Lower lobe of right lung (tissue), 2 donors: ENCODE data around the gene ENTPD8. TPM values are rescaled to one million over a fixed set of nuclear protein-coding genes. Genes with fewer than 3 reads are reported as not detected.

ENCODE experiments used
- ATAC-seq, 2 donors: fragments of 200-7000 bp; cut with Tn5 transposase; one replicate each; pipeline ENCODE4 v1.9.1; 2020 to 2022; ENCODE audit warnings: mild to moderate bottlenecking in 2 of 2, moderate library complexity in 2 of 2
- DNase-seq: peaks from one replicate; pipeline ENCODE4 v3.0.0-alpha.2; 2020
- H3K27ac ChIP-seq: fragments of 200-600 bp; one replicate; pipeline ENCODE4 v1.8.0; 2022
- H3K27me3 ChIP-seq: fragments of 200-600 bp; one replicate; pipeline ENCODE4 v1.8.0; 2022; ENCODE audit warnings: low read depth
- H3K36me3 ChIP-seq: fragments of 200-600 bp; one replicate; pipeline ENCODE4 v1.8.0; 2022; ENCODE audit warnings: mild to moderate bottlenecking
- H3K4me1 ChIP-seq: fragments of 200-600 bp; one replicate; pipeline ENCODE4 v1.8.0; 2022
- H3K4me3 ChIP-seq: fragments of 200-600 bp; one replicate; pipeline ENCODE4 v1.8.0; 2022; ENCODE audit warnings: mild to moderate bottlenecking
- H3K9me3 ChIP-seq: fragments of 200-600 bp; one replicate; pipeline ENCODE4 v1.8.0; 2022
- intact Hi-C: fragments of 100-400 bp; cut with DNase I; formaldehyde crosslinking; loops from one replicate; pipeline ENCODE4 v1.11.0; 2022
- total RNA-seq: library from RNA; stranded (reverse); fragmentation: NEBNext Ultra II Directional; extraction: Animal tissue kit (Norgen Biotek cat#: 25700); gene quantifications from one replicate; pipeline ENCODE4 v1.2.1, GENCODE V29; 2021
- TF ChIP-seq, protein P1 (sequence below): fragments of 200-600 bp; IDR thresholded peaks from one replicate; pipeline ENCODE4 v1.8.0; 2022; ENCODE audit warnings: antibody characterized with exemption, mild to moderate bottlenecking
- donor health status: DM: no; HTN: yes; CAD: no; lungs with severe emphysema.

The ENTPD8 gene
- total RNA-seq, 1 donor from 2014 or later: 0.15 TPM

DNA sequence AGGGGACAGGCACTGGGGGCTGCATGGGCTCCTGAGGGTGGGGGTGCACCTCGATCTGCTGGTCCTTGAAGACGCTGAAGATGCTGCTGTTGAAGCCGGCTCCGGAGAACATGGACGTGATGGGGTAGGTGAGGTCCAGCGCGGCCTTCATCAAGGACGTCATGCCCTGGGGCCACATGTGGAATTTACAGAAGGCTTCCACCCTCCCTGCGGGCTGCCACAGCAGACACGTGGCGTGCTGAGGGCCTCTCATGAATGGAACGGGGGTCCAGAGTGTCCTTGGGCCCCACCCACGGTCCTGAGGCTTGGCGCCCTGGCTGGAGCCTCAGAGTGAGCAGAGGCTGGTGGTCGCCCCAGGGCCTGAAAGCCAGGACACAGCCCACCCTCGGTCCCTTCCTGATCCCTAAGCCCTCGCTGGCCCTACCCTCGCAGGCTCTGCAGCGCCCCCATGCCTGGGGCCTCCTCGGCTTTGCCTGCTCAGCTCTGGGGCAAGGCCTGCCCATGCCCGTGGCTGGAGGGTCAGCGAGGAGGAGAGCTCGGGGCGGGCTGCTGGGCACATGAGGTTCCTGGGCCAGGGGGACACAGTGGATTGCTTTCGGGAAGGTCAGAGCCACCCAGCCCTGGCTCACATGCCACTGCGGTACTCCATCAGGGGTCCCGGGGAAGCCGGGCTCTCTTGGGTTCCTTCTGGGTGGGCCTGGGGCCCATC, 23.3 kb upstream of the ENTPD8 start:
- Histone ChIP-seq H3K4me1 (peaks cover 4% of the 10 kb centered on the region), H3K9me3 (no peaks in the 10 kb centered on the region), H3K27me3 (no peaks in the 10 kb centered on the region), H3K4me3 (no peak overlapping the region), H3K36me3 (no peaks in the 10 kb centered on the region), H3K27ac (no peak overlapping the region)
- no peak for ATAC-seq
- DNase-seq: peak; percentile 39
- intact Hi-C loops: no loop called here
- TF ChIP-seq, protein P1, sequence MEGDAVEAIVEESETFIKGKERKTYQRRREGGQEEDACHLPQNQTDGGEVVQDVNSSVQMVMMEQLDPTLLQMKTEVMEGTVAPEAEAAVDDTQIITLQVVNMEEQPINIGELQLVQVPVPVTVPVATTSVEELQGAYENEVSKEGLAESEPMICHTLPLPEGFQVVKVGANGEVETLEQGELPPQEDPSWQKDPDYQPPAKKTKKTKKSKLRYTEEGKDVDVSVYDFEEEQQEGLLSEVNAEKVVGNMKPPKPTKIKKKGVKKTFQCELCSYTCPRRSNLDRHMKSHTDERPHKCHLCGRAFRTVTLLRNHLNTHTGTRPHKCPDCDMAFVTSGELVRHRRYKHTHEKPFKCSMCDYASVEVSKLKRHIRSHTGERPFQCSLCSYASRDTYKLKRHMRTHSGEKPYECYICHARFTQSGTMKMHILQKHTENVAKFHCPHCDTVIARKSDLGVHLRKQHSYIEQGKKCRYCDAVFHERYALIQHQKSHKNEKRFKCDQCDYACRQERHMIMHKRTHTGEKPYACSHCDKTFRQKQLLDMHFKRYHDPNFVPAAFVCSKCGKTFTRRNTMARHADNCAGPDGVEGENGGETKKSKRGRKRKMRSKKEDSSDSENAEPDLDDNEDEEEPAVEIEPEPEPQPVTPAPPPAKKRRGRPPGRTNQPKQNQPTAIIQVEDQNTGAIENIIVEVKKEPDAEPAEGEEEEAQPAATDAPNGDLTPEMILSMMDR: no peak

DNA sequence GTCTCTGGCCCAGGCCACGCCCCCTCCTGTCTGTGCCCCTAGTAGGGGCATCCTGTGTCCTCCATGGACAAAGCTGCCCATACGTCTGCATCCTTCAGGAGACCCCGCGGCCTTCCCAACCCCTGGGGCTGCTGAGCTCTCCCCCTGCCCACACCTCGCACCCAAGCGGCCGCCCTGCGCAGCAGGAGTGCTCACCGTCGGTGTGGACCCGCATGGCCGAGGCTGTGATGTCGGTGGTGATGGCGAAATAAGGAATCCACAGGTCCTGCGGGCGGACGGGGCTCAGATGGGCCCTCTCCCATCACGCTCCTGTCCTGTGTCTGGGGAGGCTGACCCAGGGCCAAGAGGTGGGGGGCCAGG, 22.8 kb upstream of the ENTPD8 start:
- Histone ChIP-seq H3K4me3 (no peak overlapping the region), H3K9me3 (no peaks in the 10 kb centered on the region), H3K27ac (no peak overlapping the region), H3K36me3 (no peaks in the 10 kb centered on the region), H3K27me3 (no peaks in the 10 kb centered on the region), H3K4me1 (peaks cover 6% of the 10 kb centered on the region)
- TF ChIP-seq, protein P1: no peak
- intact Hi-C loops: no loop called here
- ATAC-seq: no peak
- no peak for DNase-seq

DNA sequence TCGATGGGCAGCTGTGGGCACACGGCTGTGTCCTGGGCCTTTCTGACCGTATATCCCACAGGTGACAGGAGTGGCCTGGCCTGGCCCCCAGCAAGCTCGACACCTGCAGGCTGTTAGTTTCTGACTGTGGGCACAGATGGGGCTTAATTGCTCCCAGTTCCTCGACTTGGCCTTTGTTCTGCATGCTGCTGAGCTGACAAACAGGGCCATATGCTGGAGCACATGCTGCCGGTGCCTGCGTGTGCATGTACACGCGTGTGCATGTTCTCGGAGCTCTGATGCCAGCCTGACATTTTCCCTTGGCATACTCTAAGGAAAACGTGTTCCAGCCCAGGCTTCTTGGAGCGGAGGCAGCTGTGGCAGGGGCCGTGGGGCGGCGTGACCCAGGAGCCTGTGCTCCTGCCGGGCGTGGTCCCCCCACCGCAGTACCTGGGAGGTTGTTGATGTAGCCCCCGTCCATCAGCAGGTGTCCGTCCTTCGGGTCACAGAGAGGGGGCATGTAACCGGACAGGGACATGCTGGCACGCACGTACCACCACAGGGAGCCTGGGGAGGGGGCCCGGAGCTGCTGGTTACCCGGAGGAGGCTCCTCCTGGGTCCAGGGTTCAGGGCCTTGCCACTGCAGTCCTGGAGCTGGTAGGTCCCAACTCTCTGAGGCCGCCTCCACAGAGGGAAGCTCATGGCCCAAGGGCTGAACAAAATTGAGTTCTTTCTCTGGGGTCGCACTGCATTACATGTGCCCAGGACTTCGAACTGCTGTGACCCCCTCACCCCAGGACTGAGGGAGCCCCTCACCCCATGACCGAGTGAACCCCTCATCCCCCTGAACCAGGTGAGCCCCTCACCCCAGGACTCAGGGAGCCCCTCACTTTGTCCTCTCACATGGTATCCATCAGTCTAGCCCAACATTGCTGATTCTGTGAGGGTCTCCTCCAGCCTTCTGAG, 22.1 kb upstream of the ENTPD8 start:
- TF ChIP-seq, protein P1: no peak
- ATAC-seq (no peak), DNase-seq (no peak)
- H3K4me3 ChIP-seq: no peak overlapping the region
- H3K9me3 ChIP-seq: no peaks in the 10 kb centered on the region
- H3K36me3 ChIP-seq: no peaks in the 10 kb centered on the region
- H3K27ac ChIP-seq: no peak overlapping the region
- peaks cover 11% of the 10 kb centered on the region for H3K4me1 ChIP-seq
- H3K27me3 ChIP-seq: no peaks in the 10 kb centered on the region
- intact Hi-C loops: no loop called here

DNA sequence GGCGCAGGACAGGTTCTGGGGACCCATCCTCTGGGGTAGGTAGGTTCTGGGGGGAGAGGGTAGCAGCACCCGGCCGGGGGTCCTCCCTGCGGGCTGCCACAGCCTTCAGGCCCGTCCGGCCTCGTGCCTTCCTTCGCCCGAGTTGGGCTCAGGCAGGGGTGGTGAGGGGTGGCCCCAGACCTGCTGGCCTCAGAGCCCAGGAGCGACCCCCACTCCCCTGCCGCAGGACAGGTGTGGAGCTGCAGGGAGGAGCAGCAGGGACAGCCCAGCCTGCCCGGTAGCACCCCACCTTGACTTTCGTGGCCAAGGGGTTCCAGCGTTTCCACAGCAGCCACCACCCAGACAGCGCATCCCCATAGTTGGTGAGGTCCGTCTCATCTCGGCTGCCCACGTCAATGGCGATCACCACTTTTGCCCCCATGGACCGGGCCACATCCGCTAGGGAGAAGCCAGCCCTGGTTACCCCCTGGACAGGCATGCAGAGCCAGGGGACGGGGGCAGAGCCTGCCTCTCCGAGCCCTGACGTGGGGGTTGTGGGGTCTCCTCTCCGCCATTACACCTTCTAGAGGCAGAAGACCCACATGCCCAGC, 21.3 kb upstream of the ENTPD8 start:
- ATAC-seq (no peak), DNase-seq (no peak)
- Histone ChIP-seq H3K9me3 (no peaks in the 10 kb centered on the region), H3K27me3 (no peaks in the 10 kb centered on the region), H3K27ac (no peak overlapping the region), H3K4me3 (no peak overlapping the region), H3K36me3 (no peaks in the 10 kb centered on the region), H3K4me1 (peaks cover 16% of the 10 kb centered on the region)
- TF ChIP-seq, protein P1: no peak
- intact Hi-C loops: no loop called here

DNA sequence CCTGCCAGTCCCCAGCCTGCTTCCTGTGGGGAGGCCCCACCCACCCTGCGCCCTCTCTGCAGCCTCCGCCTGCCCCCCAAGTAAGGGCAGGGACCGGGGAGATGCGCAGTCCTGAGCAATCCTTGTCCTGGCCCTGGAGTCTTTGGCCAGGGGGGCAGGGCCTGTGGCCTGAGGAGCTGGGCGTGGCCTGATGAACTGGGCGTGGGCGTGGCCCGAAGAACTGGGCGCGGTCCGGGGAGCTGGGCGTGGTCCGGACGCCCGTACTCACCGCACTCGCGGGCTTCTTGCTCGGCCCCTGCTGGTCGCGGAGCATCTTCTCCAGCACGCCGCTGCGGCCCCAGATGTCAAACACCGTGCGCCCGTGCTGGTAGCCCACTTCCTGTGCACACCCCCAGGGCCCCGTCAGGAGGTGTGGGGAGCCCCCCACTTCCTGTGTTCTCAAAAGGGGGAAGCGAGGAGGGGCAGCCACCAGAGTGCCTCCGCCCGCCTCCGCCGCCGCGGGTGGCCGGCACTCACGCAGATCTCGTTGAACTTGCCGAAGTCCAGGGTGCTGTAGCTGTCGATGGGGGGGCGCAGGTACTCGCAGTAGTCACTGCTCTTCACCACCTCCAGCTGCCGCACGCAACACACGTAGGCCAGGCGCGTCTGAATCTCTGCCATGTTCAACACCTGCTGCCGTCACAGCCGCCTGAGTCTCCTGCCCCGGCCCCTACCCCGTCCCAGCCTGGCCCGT, 20.7 kb upstream of the ENTPD8 start:
- Histone ChIP-seq H3K4me3 (no peak overlapping the region), H3K4me1 (peaks cover 16% of the 10 kb centered on the region), H3K27me3 (no peaks in the 10 kb centered on the region), H3K27ac (no peak overlapping the region), H3K9me3 (no peaks in the 10 kb centered on the region), H3K36me3 (no peaks in the 10 kb centered on the region)
- DNase-seq (peak; percentile 78), ATAC-seq (peak; percentile 2 to 10)
- intact Hi-C loops: no loop called here
- TF ChIP-seq, protein P1: no peak
